Measurements from ENCODE around the gene SLC16A1.

GRCh38 chr1:112998592-112999235 lies 42.7 kb upstream of the SLC16A1 start:
- no peak for TF ChIP-seq CTCF (IDR thresholded peaks at IDR 0.05)
- TF ChIP-seq POLR2A (IDR thresholded peaks at IDR 0.05), result no peak

Data from right lobe of liver (tissue), 4 donors.